HG03159 (cell line): Measurements from ENCODE around the gene FRMD1.

Source experiments
- ATAC-seq: cut with Tn5 transposase; IDR thresholded peaks from one replicate; pipeline ENCODE4 v1.9.1; 2021; ENCODE audit warnings: mild to moderate bottlenecking, moderate library complexity; ENCODE audit not compliant: unreplicated experiment

FRMD1 gene

GRCh38 chr6:168013250-168013915 lies 65.6 kb downstream of the FRMD1 start:
- no peak for ATAC-seq

GRCh38 chr6:168012431-168013249 lies 66.4 kb downstream of the FRMD1 start:
- ATAC-seq, result no peak

- ATAC-seq, result no peak
These were observed 67.7 kb downstream of the FRMD1 start for GRCh38 chr6:168011291-168011690.

GRCh38 chr6:168009331-168009730 lies 69.7 kb downstream of the FRMD1 start:
- ATAC-seq, result no peak

DNA sequence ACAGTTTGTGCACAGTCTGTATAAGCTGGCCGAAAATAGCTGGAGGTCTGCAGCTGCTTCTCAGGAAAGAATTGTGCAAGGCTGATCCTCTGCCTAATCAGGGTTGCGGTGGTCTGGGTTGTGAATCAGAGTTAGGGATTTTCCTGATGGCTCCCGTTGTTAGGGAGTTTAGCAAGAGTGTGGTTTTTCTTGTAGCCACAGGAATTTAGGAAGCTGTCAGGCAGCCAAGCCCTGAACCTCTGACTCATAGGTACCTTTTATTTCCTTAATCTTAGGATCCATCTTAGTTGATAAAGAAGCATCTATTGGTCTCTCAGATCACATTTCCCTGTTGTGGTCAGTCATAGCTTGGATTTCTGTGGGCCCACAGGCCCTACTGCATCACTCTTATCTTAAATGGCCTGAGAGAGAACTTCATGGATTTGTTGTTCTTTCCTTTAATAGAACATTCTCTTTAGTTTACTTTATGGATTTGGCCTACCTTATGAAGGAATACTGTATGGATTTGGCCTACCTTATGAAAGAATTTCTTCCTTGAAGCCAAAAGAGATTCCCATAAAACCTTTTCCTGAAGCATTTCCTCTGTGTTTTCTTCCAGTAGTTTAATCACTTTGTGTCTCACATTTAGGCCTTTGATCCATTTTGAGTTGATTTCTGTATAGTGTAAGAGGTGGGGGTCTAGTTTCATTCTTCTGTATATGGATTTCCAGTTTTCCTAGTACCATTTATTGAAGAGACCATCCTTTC lies 71.2 kb downstream of the FRMD1 start:
- no peak for ATAC-seq

GRCh38 chr6:168005796-168006195 lies 73.2 kb downstream of the FRMD1 start:
- ATAC-seq, result no peak

DNA sequence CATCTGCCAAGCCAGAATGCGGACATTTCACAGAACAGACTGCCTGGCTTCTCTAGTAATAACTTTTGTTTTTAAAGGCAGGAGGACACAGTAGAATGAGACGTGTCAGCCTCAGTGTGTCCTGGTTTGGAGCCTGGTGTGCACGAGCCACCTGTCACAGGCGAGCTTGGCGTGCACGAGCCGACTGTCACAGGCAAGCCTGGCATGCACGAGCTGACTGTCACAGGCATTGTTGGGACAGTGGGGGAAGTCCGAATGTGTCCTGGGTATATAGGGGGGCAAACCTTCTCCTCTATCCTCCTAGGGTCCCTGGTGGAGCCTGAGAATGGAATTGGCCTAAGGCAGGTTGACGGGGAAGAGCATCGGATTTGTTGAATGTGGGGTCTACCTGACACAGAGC lies 74.1 kb downstream of the FRMD1 start:
- no peak for ATAC-seq

GRCh38 chr6:168004023-168004422 lies 75.0 kb downstream of the FRMD1 start:
- no peak for ATAC-seq
